ENCODE measurements around the gene SVEP1. TPM values are rescaled to one million over a fixed set of nuclear protein-coding genes. Genes with fewer than 3 reads are reported as not detected.

SVEP1 gene
- total RNA-seq, 1 donor from 2014 or later, result 7.9 TPM

GRCh38 chr9:110446171-110446570 lies 133.4 kb downstream of the SVEP1 start:
- Mint-ChIP-seq H3K9me3 (no peaks in the 10 kb centered on the region), H3K4me3 (no peak overlapping the region), H3K36me3 (peaks cover 16% of the 10 kb centered on the region), H3K4me1 (ENCODE audit: unreplicated experiment) (no peaks in the 10 kb centered on the region), H3K27ac (no peak overlapping the region), H3K27me3 (no peaks in the 10 kb centered on the region)
- no peak for TF ChIP-seq CTCF (conservative IDR thresholded peaks at IDR 0.05)
- DNase-seq (ENCODE audit: extremely low spot score, unreplicated experiment), result no peak

GRCh38 chr9:110444911-110445310 lies 134.6 kb downstream of the SVEP1 start:
- no peaks in the 10 kb centered on the region for H3K27me3 Mint-ChIP-seq
- no peaks in the 10 kb centered on the region for H3K9me3 Mint-ChIP-seq
- no peak overlapping the region for H3K4me3 Mint-ChIP-seq
- H3K4me1 Mint-ChIP-seq (ENCODE audit: unreplicated experiment), result no peaks in the 10 kb centered on the region
- no peak overlapping the region for H3K27ac Mint-ChIP-seq
- DNase-seq (ENCODE audit: extremely low spot score, unreplicated experiment), result no peak
- peaks cover 16% of the 10 kb centered on the region for H3K36me3 Mint-ChIP-seq
- no peak for TF ChIP-seq CTCF (conservative IDR thresholded peaks at IDR 0.05)

GRCh38 chr9:110443866-110444220 lies 135.7 kb downstream of the SVEP1 start:
- H3K9me3 Mint-ChIP-seq, result no peaks in the 10 kb centered on the region
- peaks cover 15% of the 10 kb centered on the region for H3K36me3 Mint-ChIP-seq
- no peak for TF ChIP-seq CTCF (conservative IDR thresholded peaks at IDR 0.05)
- no peak for DNase-seq (ENCODE audit: extremely low spot score, unreplicated experiment)
- no peak overlapping the region for H3K4me3 Mint-ChIP-seq
- H3K27me3 Mint-ChIP-seq, result no peaks in the 10 kb centered on the region
- no peak overlapping the region for H3K27ac Mint-ChIP-seq
- H3K4me1 Mint-ChIP-seq (ENCODE audit: unreplicated experiment), result no peaks in the 10 kb centered on the region

- Mint-ChIP-seq H3K9me3 (no peaks in the 10 kb centered on the region), H3K4me3 (no peak overlapping the region), H3K4me1 (ENCODE audit: unreplicated experiment) (no peaks in the 10 kb centered on the region), H3K27me3 (no peaks in the 10 kb centered on the region), H3K36me3 (peaks cover 10% of the 10 kb centered on the region), H3K27ac (no peak overlapping the region)
- no peak for DNase-seq (ENCODE audit: extremely low spot score, unreplicated experiment)
- TF ChIP-seq CTCF (conservative IDR thresholded peaks at IDR 0.05), result no peak
Measured at GRCh38 chr9:110443146-110443865, 136.2 kb downstream of the SVEP1 start.

GRCh38 chr9:110440796-110441195 lies 138.7 kb downstream of the SVEP1 start:
- no peaks in the 10 kb centered on the region for H3K9me3 Mint-ChIP-seq
- peaks cover 3% of the 10 kb centered on the region for H3K36me3 Mint-ChIP-seq
- no peak for TF ChIP-seq CTCF (conservative IDR thresholded peaks at IDR 0.05)
- peaks cover 4% of the 10 kb centered on the region for H3K27me3 Mint-ChIP-seq
- H3K4me3 Mint-ChIP-seq, result no peak overlapping the region
- no peak for DNase-seq (ENCODE audit: extremely low spot score, unreplicated experiment)
- H3K4me1 Mint-ChIP-seq (ENCODE audit: unreplicated experiment), result no peaks in the 10 kb centered on the region
- H3K27ac Mint-ChIP-seq, result no peak overlapping the region

All from type B pancreatic cell (in vitro differentiated cells).